Brain pericyte (primary cell): Measurements from ENCODE around the gene ARMC12.

Experiments used
- DNase-seq: peaks from one replicate; pipeline ENCODE4 v3.0.0-alpha.2; 2012; ENCODE audit warnings: low read depth, low spot score

ARMC12 gene

GRCh38 chr6:35718375-35718736, 18.5 kb upstream of the ARMC12 start:
- no peak for DNase-seq

GRCh38 chr6:35718911-35719381, 17.9 kb upstream of the ARMC12 start:
- DNase-seq, result no peak

- DNase-seq, result no peak
Measured at GRCh38 chr6:35719404-35719829, 17.4 kb upstream of the ARMC12 start.

- DNase-seq, result peak; percentile 90
Measured at GRCh38 chr6:35719830-35720733, 16.8 kb upstream of the ARMC12 start.

- DNase-seq, result no peak
Measured at GRCh38 chr6:35722121-35722761, 14.6 kb upstream of the ARMC12 start.

GRCh38 chr6:35723587-35723986, 13.2 kb upstream of the ARMC12 start:
- no peak for DNase-seq

GRCh38 chr6:35724059-35724458, 12.8 kb upstream of the ARMC12 start:
- DNase-seq, result no peak

- DNase-seq, result no peak
Measured at GRCh38 chr6:35724471-35724870, 12.4 kb upstream of the ARMC12 start.

GRCh38 chr6:35725081-35725708, 11.6 kb upstream of the ARMC12 start:
- no peak for DNase-seq

- peak; percentile 69 for DNase-seq
Measured at GRCh38 chr6:35725721-35726438, 11.0 kb upstream of the ARMC12 start.

- DNase-seq, result peak; percentile 84
Measured at GRCh38 chr6:35727231-35727934, 9.4 kb upstream of the ARMC12 start.

GRCh38 chr6:35727935-35728682, 8.7 kb upstream of the ARMC12 start:
- peak; percentile 81 for DNase-seq

- no peak for DNase-seq
Measured at GRCh38 chr6:35728683-35729678, 7.9 kb upstream of the ARMC12 start.

- DNase-seq, result no peak
Measured at GRCh38 chr6:35729722-35730121, 7.1 kb upstream of the ARMC12 start.

- no peak for DNase-seq
Measured at GRCh38 chr6:35730745-35731413, 6.0 kb upstream of the ARMC12 start.

GRCh38 chr6:35731414-35731735, 5.5 kb upstream of the ARMC12 start:
- DNase-seq, result peak; percentile 89

GRCh38 chr6:35731736-35732532, 4.9 kb upstream of the ARMC12 start:
- peak; percentile 90 for DNase-seq

- no peak for DNase-seq
Measured at GRCh38 chr6:35733633-35734032, 3.2 kb upstream of the ARMC12 start.
